OCI-LY3 (cell line): ENCODE data around the gene ATP2B3.

Source experiments
- EZH2phosphoT487 ChIP-seq: fragments of 200-600 bp; shearing (Covaris generic); IDR thresholded peaks from 2 replicates; pipeline ENCODE4 v1.6.1; 2018; ENCODE audit warnings: antibody characterized with exemption, mixed run types, low read depth
- TF ChIP-seq, protein P1 (sequence below): fragments of 200-600, 300-600 bp; sonication (generic); IDR thresholded peaks from 2 replicates; pipeline ENCODE4 v1.5.1; 2014; ENCODE audit warnings: antibody characterized with exemption, low read length, low read depth

DNA sequence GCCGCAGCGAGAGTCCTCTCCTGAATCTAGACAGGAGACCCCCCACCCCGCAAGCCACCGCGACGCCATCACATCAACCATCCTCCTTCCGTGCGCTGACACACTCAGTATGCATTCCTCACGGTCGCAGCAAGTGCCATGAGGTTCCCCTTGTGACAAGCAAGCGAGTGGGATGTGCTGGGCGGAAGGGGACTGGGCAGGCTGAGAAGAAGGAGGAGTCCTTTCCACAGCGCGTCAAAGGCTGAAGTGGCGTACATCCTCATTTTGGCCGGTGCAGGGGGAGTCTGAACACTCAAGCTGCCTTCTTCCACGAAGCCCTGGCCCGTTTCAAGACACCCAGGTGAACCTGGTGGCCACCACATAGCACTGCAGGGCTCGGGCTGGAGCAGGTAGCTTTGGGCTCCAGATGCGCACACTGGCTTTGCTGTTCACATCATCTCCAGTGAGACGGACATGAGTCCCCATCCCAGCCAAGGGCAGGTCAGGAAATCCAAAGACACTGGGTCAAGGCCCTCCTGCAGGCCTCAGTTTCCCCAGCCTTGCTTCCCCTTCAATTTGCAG, 51.1 kb downstream of the ATP2B3 start:
- TF ChIP-seq, protein P1, sequence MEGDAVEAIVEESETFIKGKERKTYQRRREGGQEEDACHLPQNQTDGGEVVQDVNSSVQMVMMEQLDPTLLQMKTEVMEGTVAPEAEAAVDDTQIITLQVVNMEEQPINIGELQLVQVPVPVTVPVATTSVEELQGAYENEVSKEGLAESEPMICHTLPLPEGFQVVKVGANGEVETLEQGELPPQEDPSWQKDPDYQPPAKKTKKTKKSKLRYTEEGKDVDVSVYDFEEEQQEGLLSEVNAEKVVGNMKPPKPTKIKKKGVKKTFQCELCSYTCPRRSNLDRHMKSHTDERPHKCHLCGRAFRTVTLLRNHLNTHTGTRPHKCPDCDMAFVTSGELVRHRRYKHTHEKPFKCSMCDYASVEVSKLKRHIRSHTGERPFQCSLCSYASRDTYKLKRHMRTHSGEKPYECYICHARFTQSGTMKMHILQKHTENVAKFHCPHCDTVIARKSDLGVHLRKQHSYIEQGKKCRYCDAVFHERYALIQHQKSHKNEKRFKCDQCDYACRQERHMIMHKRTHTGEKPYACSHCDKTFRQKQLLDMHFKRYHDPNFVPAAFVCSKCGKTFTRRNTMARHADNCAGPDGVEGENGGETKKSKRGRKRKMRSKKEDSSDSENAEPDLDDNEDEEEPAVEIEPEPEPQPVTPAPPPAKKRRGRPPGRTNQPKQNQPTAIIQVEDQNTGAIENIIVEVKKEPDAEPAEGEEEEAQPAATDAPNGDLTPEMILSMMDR, result no peak
- TF ChIP-seq EZH2phosphoT487, result no peak
